Muscle of leg (tissue), 11 donors: Measurements from ENCODE around the gene DHX36. TPM values are rescaled to one million over a fixed set of nuclear protein-coding genes. Genes with fewer than 3 reads are reported as not detected.

ENCODE experiments used
- DNase-seq: peaks from one replicate; pipeline ENCODE4 v3.0.0; 2013
- H3K27ac ChIP-seq: one replicate; pipeline ENCODE4 v1.5.1; 2013; ENCODE audit warnings: mild to moderate bottlenecking, low read length, control low read depth
- H3K27me3 ChIP-seq: one replicate; pipeline ENCODE4 v1.6.1; 2013; ENCODE audit warnings: low read length; ENCODE audit not compliant: control insufficient read depth, insufficient read depth
- H3K36me3 ChIP-seq: one replicate; pipeline ENCODE4 v1.6.1; 2013; ENCODE audit warnings: low read length; ENCODE audit not compliant: control insufficient read depth, insufficient read depth
- H3K4me1 ChIP-seq: one replicate; pipeline ENCODE4 v1.6.1; 2013; ENCODE audit warnings: low read length; ENCODE audit not compliant: control insufficient read depth, insufficient read depth
- H3K4me3 ChIP-seq: one replicate; pipeline ENCODE4 v1.5.1; 2013; ENCODE audit warnings: low read length, control low read depth
- H3K9me3 ChIP-seq: replicated peaks from 2 replicates; pipeline ENCODE4 v1.6.1; 2013; ENCODE audit warnings: low read depth, low read length; ENCODE audit not compliant: control insufficient read depth
- WGBS: methylation state at CpG from one replicate; pipeline ENCODE4 v1.1.5; 2013; ENCODE audit warnings: missing lambda C conversion rate; ENCODE audit not compliant: insufficient coverage; 5-methylcytosine and 5-hydroxymethylcytosine counted together
- polyA plus RNA-seq, 8 donors: library from polyadenylated mRNA; unstranded; fragments of 120-200 nt; gene quantifications; one replicate each; pipeline versions ENCODE4 v1.2.1 to v1.2.3, GENCODE V29; 2013; ENCODE audit warnings: inconsistent platforms in 1 of 8, low replicate concordance in 1 of 8; ENCODE audit not compliant: insufficient read length in 8 of 8, insufficient read depth in 1 of 8
- total RNA-seq: library from RNA; stranded (reverse); fragments of 120-200 nt; gene quantifications from one replicate; pipeline ENCODE4 v1.2.4, GENCODE V29; 2013

DHX36 gene
- total and polyA plus RNA-seq, 9 donors = 36.8 to 66.0 (median 46.7) TPM

GRCh38 chr3:154252759-154253638 is 71.3 kb downstream of the DHX36 start:
- H3K36me3 ChIP-seq = peaks cover 32% of the 10 kb centered on the region
- no peak overlapping the region for H3K4me3 ChIP-seq

GRCh38 chr3:154251610-154252009 is 72.7 kb downstream of the DHX36 start:
- Histone ChIP-seq H3K9me3 (no peaks in the 10 kb centered on the region), H3K4me3 (no peak overlapping the region), H3K27me3 (no peaks in the 10 kb centered on the region), H3K27ac (no peak overlapping the region), H3K36me3 (peaks cover 27% of the 10 kb centered on the region), H3K4me1 (peaks cover 2% of the 10 kb centered on the region)
- DNase-seq = no peak
- WGBS = 90% methylated on average over 3 of the region's 3 CpGs

More at GRCh38 chr3:154252759-154253638, 71.3 kb downstream of the DHX36 start:
- peak; percentile 93 for DNase-seq
- WGBS = 0% methylated on average over 5 of the region's 11 CpGs
- Histone ChIP-seq H3K27ac (no peak overlapping the region), H3K27me3 (no peaks in the 10 kb centered on the region), H3K9me3 (no peaks in the 10 kb centered on the region), H3K4me1 (no peaks in the 10 kb centered on the region)

- Histone ChIP-seq H3K4me1 (peaks cover 2% of the 10 kb centered on the region), H3K9me3 (no peaks in the 10 kb centered on the region), H3K4me3 (no peak overlapping the region), H3K27me3 (no peaks in the 10 kb centered on the region), H3K27ac (no peak overlapping the region), H3K36me3 (peaks cover 24% of the 10 kb centered on the region)
- WGBS = 98% methylated on average over 4 of the region's 4 CpGs
- DNase-seq = no peak
These were observed 74.0 kb downstream of the DHX36 start for GRCh38 chr3:154250291-154250690.

- Histone ChIP-seq H3K4me1 (peaks cover 2% of the 10 kb centered on the region), H3K36me3 (peaks cover 12% of the 10 kb centered on the region), H3K27ac (no peak overlapping the region), H3K4me3 (no peak overlapping the region), H3K9me3 (no peaks in the 10 kb centered on the region), H3K27me3 (no peaks in the 10 kb centered on the region)
- DNase-seq = no peak
- no CpG with 5 or more reads among the region's 2 CpGs for WGBS
These were observed 76.4 kb downstream of the DHX36 start for GRCh38 chr3:154247806-154248415.

- no CpG with 5 or more reads among the region's 2 CpGs for WGBS
- Histone ChIP-seq H3K36me3 (peaks cover 4% of the 10 kb centered on the region), H3K4me1 (peaks cover 2% of the 10 kb centered on the region), H3K9me3 (no peaks in the 10 kb centered on the region), H3K27me3 (no peaks in the 10 kb centered on the region), H3K4me3 (no peak overlapping the region), H3K27ac (no peak overlapping the region)
- peak; percentile 80 for DNase-seq
These were observed 79.6 kb downstream of the DHX36 start for GRCh38 chr3:154244644-154245043.

- H3K4me1 ChIP-seq = peaks cover 2% of the 10 kb centered on the region
- WGBS = no CpG with 5 or more reads among the region's 2 CpGs
- H3K36me3 ChIP-seq = peaks cover 4% of the 10 kb centered on the region
- H3K9me3 ChIP-seq = no peaks in the 10 kb centered on the region
- no peaks in the 10 kb centered on the region for H3K27me3 ChIP-seq
- DNase-seq = peak; percentile 58
- H3K4me3 ChIP-seq = no peak overlapping the region
- no peak overlapping the region for H3K27ac ChIP-seq
These were observed 80.9 kb downstream of the DHX36 start for GRCh38 chr3:154243353-154243752.

GRCh38 chr3:154242766-154243165 is 81.5 kb downstream of the DHX36 start:
- DNase-seq = no peak
- H3K9me3 ChIP-seq = no peaks in the 10 kb centered on the region
- no peak overlapping the region for H3K4me3 ChIP-seq
- peaks cover 2% of the 10 kb centered on the region for H3K4me1 ChIP-seq
- WGBS = 60% methylated on average over 2 of the region's 4 CpGs
- no peaks in the 10 kb centered on the region for H3K27me3 ChIP-seq
- H3K27ac ChIP-seq = no peak overlapping the region
- H3K36me3 ChIP-seq = peaks cover 4% of the 10 kb centered on the region

GRCh38 chr3:154241496-154241895 is 82.8 kb downstream of the DHX36 start:
- no peak for DNase-seq
- no peaks in the 10 kb centered on the region for H3K9me3 ChIP-seq
- no peak overlapping the region for H3K27ac ChIP-seq
- H3K4me3 ChIP-seq = no peak overlapping the region
- no peaks in the 10 kb centered on the region for H3K27me3 ChIP-seq
- no peaks in the 10 kb centered on the region for H3K4me1 ChIP-seq
- peaks cover 4% of the 10 kb centered on the region for H3K36me3 ChIP-seq
- WGBS = 90% methylated on average over 4 of the region's 5 CpGs

GRCh38 chr3:154240235-154240634 is 84.1 kb downstream of the DHX36 start:
- WGBS = 100% methylated on average over 1 of the region's 6 CpGs
- no peak for DNase-seq
- no peaks in the 10 kb centered on the region for H3K4me1 ChIP-seq
- no peak overlapping the region for H3K27ac ChIP-seq
- no peaks in the 10 kb centered on the region for H3K9me3 ChIP-seq
- no peak overlapping the region for H3K4me3 ChIP-seq
- H3K36me3 ChIP-seq = peaks cover 4% of the 10 kb centered on the region
- no peaks in the 10 kb centered on the region for H3K27me3 ChIP-seq

GRCh38 chr3:154236331-154236730 is 88.0 kb downstream of the DHX36 start:
- Histone ChIP-seq H3K27me3 (no peaks in the 10 kb centered on the region), H3K4me3 (no peak overlapping the region), H3K4me1 (no peaks in the 10 kb centered on the region), H3K36me3 (peaks cover 4% of the 10 kb centered on the region), H3K9me3 (no peaks in the 10 kb centered on the region), H3K27ac (no peak overlapping the region)
- WGBS = 47% methylated on average over 2 of the region's 3 CpGs
- peak; percentile 38 for DNase-seq
